Measurements from ENCODE around the gene MAPK8. TPM values are rescaled to one million over a fixed set of nuclear protein-coding genes. Genes with fewer than 3 reads are reported as not detected.
A peak's percentile ranks its signal among the peaks of the same experiment; 100 is the strongest.

The MAPK8 gene
- total RNA-seq, 2 experiments from 2014 or later: 43.2 to 44.8 TPM

- Mint-ChIP-seq H3K27me3 (no peaks in the 10 kb centered on the region), H3K4me1 (peaks cover 28% of the 10 kb centered on the region), H3K36me3 (no peaks in the 10 kb centered on the region), H3K4me3 (peak overlapping the region; percentile 79), H3K9me3 (peaks cover 1% of the 10 kb centered on the region), H3K27ac (peak overlapping the region; percentile 36)
- peak; percentile 57 for DNase-seq
These were observed 613 bp downstream of the MAPK8 start for GRCh38 chr10:48306870-48307710.

GRCh38 chr10:48307711-48308018 lies 1.2 kb downstream of the MAPK8 start:
- no peak for DNase-seq
- Mint-ChIP-seq H3K36me3 (no peaks in the 10 kb centered on the region), H3K4me3 (peak overlapping the region; percentile 79), H3K4me1 (peaks cover 33% of the 10 kb centered on the region), H3K27me3 (no peaks in the 10 kb centered on the region), H3K27ac (peak overlapping the region; percentile 36), H3K9me3 (peaks cover 1% of the 10 kb centered on the region)

DNA sequence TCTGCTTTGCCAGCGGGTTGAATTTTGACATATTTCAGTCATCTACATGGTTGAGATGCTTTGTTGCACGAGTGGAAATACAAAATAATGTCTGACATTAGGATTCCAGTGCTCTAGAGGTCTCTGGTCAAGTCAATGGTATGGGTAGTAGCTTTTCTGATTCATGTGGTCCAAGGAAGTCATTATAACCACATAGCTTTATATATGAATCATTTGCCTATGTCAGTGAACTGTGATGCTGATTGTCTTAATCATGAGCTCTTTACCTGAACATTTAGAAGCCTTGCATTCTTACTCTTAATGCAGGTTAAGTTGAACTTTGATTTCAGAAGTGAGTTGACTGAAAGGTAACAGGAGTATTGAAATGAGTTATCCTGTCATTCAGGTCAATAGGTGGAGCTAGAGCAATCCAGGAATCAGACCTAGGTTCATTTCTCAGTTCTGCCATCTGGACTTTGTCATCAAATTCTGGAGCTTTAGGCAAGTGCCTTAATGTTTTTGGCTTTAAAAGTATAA lies 3.3 kb downstream of the MAPK8 start:
- no peaks in the 10 kb centered on the region for H3K27me3 Mint-ChIP-seq
- peak overlapping the region; percentile 38 for H3K4me3 Mint-ChIP-seq
- peaks cover 48% of the 10 kb centered on the region for H3K4me1 Mint-ChIP-seq
- peaks cover 2% of the 10 kb centered on the region for H3K36me3 Mint-ChIP-seq
- peaks cover 1% of the 10 kb centered on the region for H3K9me3 Mint-ChIP-seq
- DNase-seq: no peak
- H3K27ac Mint-ChIP-seq: peak overlapping the region; percentile 39

DNA sequence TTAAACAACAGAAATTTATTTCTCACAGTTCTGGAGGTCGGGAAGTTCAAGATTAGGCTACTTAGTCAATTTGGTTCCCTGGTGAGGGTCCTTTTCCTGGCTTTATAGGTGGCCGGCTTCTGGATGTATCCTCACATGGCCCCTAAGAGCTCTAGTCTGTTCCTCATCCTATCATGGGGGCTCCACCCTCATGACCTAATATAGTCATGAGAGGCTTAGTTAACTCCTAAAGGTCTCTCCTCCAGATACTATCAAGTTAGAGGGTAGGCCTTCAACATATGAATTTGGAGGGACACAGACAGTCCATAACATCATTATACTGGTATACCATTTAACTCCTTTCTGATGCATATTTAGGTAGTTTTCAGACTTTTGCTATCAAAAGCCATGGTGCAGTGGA lies 7.6 kb downstream of the MAPK8 start:
- H3K9me3 Mint-ChIP-seq: no peaks in the 10 kb centered on the region
- H3K4me3 Mint-ChIP-seq: no peak overlapping the region
- DNase-seq: no peak
- H3K27me3 Mint-ChIP-seq: no peaks in the 10 kb centered on the region
- H3K4me1 Mint-ChIP-seq: peaks cover 41% of the 10 kb centered on the region
- H3K27ac Mint-ChIP-seq: no peak overlapping the region
- peaks cover 2% of the 10 kb centered on the region for H3K36me3 Mint-ChIP-seq

GRCh38 chr10:48316236-48316635 lies 9.8 kb downstream of the MAPK8 start:
- Mint-ChIP-seq H3K4me1 (peaks cover 33% of the 10 kb centered on the region), H3K27me3 (no peaks in the 10 kb centered on the region), H3K27ac (no peak overlapping the region), H3K9me3 (no peaks in the 10 kb centered on the region), H3K4me3 (no peak overlapping the region), H3K36me3 (peaks cover 4% of the 10 kb centered on the region)
- DNase-seq: no peak

GRCh38 chr10:48317321-48317990 lies 11.0 kb downstream of the MAPK8 start:
- Mint-ChIP-seq H3K9me3 (no peaks in the 10 kb centered on the region), H3K4me3 (no peak overlapping the region), H3K27me3 (no peaks in the 10 kb centered on the region), H3K36me3 (peaks cover 10% of the 10 kb centered on the region), H3K27ac (no peak overlapping the region), H3K4me1 (peaks cover 32% of the 10 kb centered on the region)
- no peak for DNase-seq

DNA sequence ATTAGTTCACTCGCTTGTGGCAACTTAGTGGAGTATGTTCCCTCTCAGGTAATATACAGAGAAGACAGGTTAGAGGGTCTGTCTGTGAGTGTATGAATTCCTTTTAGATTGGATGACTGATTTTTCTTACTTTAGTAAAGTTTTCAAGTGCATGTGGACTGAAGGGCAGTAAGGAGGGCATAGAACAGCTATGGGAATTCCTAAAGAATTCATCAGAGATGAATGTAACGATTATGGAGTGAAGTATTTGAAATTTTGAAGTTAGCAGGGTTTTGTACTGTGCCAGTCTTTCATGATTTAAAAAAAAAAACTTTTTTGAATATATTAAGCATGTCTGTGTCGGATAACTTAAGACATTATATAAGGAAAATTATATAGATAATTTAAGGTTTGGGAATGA lies 15.5 kb downstream of the MAPK8 start:
- Mint-ChIP-seq H3K4me1 (peaks cover 48% of the 10 kb centered on the region), H3K27me3 (no peaks in the 10 kb centered on the region), H3K36me3 (peaks cover 37% of the 10 kb centered on the region)

DNA sequence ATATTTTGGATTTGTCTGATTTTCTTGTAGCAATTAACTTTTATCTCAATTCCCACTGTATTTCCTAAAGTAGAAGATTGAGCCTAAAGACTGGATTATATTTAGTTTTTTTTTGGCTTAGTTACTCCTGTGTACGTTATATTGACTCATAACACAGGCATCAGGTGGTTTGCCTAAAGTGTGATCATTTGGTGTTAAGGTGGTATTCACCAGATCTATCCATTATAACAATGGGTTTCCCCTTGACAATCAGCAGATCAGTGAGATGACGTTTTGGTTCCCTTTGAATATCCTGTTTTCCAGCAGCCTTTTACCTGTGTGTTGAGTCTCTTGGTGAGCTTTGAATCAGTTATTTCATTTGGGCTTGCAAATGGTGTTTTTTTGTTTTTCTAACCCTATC lies 18.1 kb downstream of the MAPK8 start:
- Mint-ChIP-seq H3K4me3 (no peak overlapping the region), H3K27me3 (no peaks in the 10 kb centered on the region), H3K9me3 (peaks cover 4% of the 10 kb centered on the region), H3K27ac (no peak overlapping the region), H3K4me1 (peaks cover 53% of the 10 kb centered on the region), H3K36me3 (peaks cover 43% of the 10 kb centered on the region)
- DNase-seq: no peak

More for the DNA sequence above, 15.5 kb downstream of the MAPK8 start:
- Mint-ChIP-seq H3K9me3 (peaks cover 4% of the 10 kb centered on the region), H3K27ac (no peak overlapping the region), H3K4me3 (no peak overlapping the region)
- DNase-seq: no peak

DNA sequence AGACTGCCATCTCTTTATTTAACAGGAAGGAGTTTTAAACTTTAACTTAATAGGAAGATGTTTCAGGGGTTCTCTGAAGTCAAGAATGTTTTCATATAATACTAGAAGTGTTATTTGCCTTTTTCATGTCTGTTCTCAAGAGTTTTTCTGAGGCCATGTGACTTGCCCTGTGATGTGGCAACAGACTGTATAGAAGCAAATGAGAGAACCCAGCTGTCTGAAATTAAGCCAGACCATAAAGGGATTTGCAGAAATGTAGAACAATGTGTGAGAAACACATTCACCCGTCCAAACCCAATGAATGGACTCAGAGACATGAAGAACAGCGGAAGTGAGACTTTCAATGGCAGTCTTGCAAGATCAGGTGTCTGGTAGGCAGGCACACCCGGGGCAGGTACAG lies 23.8 kb downstream of the MAPK8 start:
- peaks cover 51% of the 10 kb centered on the region for H3K36me3 Mint-ChIP-seq
- DNase-seq: no peak
- H3K27me3 Mint-ChIP-seq: no peaks in the 10 kb centered on the region
- no peak overlapping the region for H3K27ac Mint-ChIP-seq
- no peak overlapping the region for H3K4me3 Mint-ChIP-seq
- peaks cover 34% of the 10 kb centered on the region for H3K4me1 Mint-ChIP-seq
- H3K9me3 Mint-ChIP-seq: peaks cover 13% of the 10 kb centered on the region

DNA sequence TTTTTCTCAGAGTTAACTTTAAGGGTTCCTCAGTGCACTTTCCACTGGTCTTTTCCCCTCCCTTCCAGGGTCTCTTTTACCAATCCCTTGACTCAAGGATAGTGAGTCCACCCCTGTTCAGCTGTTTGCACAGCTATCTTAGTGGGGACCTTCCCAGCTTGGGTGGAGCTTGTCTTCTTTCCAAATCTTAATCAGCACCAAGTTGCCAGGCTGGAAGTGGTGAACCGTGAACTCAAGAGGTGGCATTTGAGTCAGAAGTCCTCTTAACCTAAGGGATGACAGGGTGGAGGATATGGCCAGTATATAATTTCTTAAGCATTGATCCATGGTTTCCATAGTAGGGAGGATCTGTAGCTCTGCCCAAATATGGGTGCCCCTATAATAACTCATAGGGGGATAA lies 25.0 kb downstream of the MAPK8 start:
- DNase-seq: no peak
- Mint-ChIP-seq H3K9me3 (peaks cover 12% of the 10 kb centered on the region), H3K4me1 (peaks cover 27% of the 10 kb centered on the region), H3K36me3 (peaks cover 49% of the 10 kb centered on the region), H3K27ac (no peak overlapping the region), H3K27me3 (no peaks in the 10 kb centered on the region), H3K4me3 (no peak overlapping the region)

DNA sequence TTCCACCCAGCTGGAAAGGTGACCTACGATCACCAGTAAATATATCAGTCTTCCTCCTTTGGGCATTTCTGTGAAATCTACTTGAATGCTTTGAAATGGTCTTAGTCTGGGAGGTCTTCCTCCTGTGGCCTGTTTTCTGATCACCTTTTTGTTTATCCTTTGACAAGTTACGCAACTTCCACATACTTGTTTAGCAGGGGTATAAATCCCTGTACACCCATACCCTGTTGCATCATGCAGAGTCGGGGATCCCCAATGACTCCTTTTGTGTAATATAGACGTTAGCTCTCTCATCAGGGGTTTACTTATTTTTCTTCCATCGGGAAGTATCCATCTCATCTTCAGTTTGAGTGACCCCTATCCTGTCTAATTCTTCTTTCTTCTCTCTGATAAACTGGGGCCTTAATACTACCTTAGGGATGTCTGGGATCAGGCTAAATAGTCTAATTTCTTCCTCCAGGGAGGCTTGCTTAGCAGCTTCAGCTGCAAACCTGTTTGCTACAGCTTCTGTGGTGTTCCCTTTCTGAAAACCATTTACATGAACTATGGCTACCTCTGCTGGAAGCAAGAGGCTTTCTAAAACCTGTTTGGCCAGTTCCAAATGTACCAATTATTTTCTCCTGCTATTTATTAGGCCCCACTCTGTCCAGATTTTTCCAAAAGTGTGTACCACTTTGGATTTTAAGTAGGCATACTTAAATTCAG lies 25.8 kb downstream of the MAPK8 start:
- no peak overlapping the region for H3K27ac Mint-ChIP-seq

DNA sequence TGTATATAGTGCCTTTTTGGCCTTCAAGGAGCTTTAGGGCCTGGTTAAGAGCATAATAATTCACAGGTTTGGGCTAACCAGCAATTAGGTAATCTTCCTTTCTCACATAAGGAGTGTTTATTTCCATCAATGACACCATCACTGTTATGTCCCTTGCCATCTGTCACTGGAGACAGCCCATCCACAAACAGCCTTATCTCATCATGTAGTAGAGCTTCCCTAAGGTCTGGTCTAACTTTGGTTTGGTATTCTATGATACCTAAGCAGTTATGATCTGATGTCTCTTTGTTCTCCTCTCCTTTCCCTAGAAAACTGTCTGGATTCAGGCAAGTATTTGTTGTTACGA lies 26.4 kb downstream of the MAPK8 start:
- H3K4me1 Mint-ChIP-seq: peaks cover 26% of the 10 kb centered on the region
- no peak for DNase-seq
- no peak overlapping the region for H3K27ac Mint-ChIP-seq
- no peaks in the 10 kb centered on the region for H3K27me3 Mint-ChIP-seq
- peaks cover 17% of the 10 kb centered on the region for H3K9me3 Mint-ChIP-seq
- no peak overlapping the region for H3K4me3 Mint-ChIP-seq
- H3K36me3 Mint-ChIP-seq: peaks cover 55% of the 10 kb centered on the region

More for the DNA sequence above, 25.8 kb downstream of the MAPK8 start:
- no peak overlapping the region for H3K4me3 Mint-ChIP-seq
- DNase-seq: no peak
- H3K4me1 Mint-ChIP-seq: peaks cover 26% of the 10 kb centered on the region
- no peaks in the 10 kb centered on the region for H3K27me3 Mint-ChIP-seq
- peaks cover 49% of the 10 kb centered on the region for H3K36me3 Mint-ChIP-seq
- peaks cover 13% of the 10 kb centered on the region for H3K9me3 Mint-ChIP-seq

- no peak for DNase-seq
- H3K27ac Mint-ChIP-seq: no peak overlapping the region
- peaks cover 19% of the 10 kb centered on the region for H3K9me3 Mint-ChIP-seq
- H3K4me3 Mint-ChIP-seq: no peak overlapping the region
- H3K27me3 Mint-ChIP-seq: no peaks in the 10 kb centered on the region
- peaks cover 21% of the 10 kb centered on the region for H3K4me1 Mint-ChIP-seq
- H3K36me3 Mint-ChIP-seq: peaks cover 59% of the 10 kb centered on the region
These were observed 27.4 kb downstream of the MAPK8 start for GRCh38 chr10:48333856-48334255.

DNA sequence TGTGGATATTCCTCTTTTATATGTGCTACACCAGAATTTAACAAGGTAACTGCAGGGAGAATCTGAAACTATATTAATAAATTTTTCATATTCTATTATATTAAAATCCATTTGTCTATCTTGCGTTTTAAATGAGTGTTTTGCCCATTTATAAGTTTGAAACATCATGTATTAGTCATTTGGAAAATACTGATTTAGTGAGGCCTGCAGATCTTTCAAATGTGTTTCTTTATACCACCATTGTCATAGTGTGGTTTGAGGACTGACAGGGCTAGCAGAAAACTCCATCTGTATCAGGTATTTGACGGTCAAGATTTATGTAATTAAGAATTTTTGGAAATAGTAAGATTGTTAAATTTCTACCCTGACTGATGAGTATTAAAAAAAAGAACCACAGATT lies 29.3 kb downstream of the MAPK8 start:
- peaks cover 55% of the 10 kb centered on the region for H3K36me3 Mint-ChIP-seq
- H3K9me3 Mint-ChIP-seq: peaks cover 19% of the 10 kb centered on the region

GRCh38 chr10:48336978-48337599 lies 30.6 kb downstream of the MAPK8 start:
- H3K27ac Mint-ChIP-seq: no peak overlapping the region
- H3K4me3 Mint-ChIP-seq: no peak overlapping the region
- peaks cover 11% of the 10 kb centered on the region for H3K9me3 Mint-ChIP-seq
- no peaks in the 10 kb centered on the region for H3K27me3 Mint-ChIP-seq
- H3K36me3 Mint-ChIP-seq: peaks cover 46% of the 10 kb centered on the region
- no peak for DNase-seq
- peaks cover 23% of the 10 kb centered on the region for H3K4me1 Mint-ChIP-seq

More for the DNA sequence above, 29.3 kb downstream of the MAPK8 start:
- no peak overlapping the region for H3K27ac Mint-ChIP-seq
- H3K4me3 Mint-ChIP-seq: no peak overlapping the region
- no peaks in the 10 kb centered on the region for H3K27me3 Mint-ChIP-seq
- H3K4me1 Mint-ChIP-seq: peaks cover 23% of the 10 kb centered on the region
- no peak for DNase-seq

Measured in activated naive CD8-positive, alpha-beta T cell treated with anti-CD3 and anti-CD28 coated beads for 36 hours (primary cell).